GM12878 (cell line): ENCODE data around the gene DTX4. TPM values are rescaled to one million over a fixed set of nuclear protein-coding genes. Genes with fewer than 3 reads are reported as not detected.

Experiments
- CBFB ChIP-seq: IDR thresholded peaks from 2 replicates; pipeline ENCODE4 v1.6.1; 2016; ENCODE audit warnings: antibody characterized with exemption, low read depth
- CTCF ChIP-seq, 3 experiments: IDR thresholded peaks in 2 of 3; conservative IDR thresholded peaks in 1 of 3; 2 replicates each; pipeline ENCODE4 v1.5.1; 2011; ENCODE audit warnings: low read depth in 3 of 3, low read length in 3 of 3, mild to moderate bottlenecking in 3 of 3, control low read depth in 2 of 3, moderate library complexity in 2 of 3, inconsistent platforms in 1 of 3, mixed read lengths in 1 of 3; ENCODE audit not compliant: control insufficient read depth in 2 of 3, insufficient read depth in 1 of 3; ENCODE audit errors: extremely low read depth in 1 of 3
- FOXM1 ChIP-seq: IDR thresholded peaks from 2 replicates; pipeline ENCODE4 v1.6.1; 2012; ENCODE audit warnings: low read depth, mild to moderate bottlenecking, inconsistent platforms, low read length, moderate library complexity
- LARP7 ChIP-seq: fragments of 450-650 bp; IDR thresholded peaks from 2 replicates; pipeline ENCODE4 v1.6.1; 2017; ENCODE audit warnings: mild to moderate bottlenecking
- ZNF274 ChIP-seq: IDR thresholded peaks from one replicate; pipeline ENCODE4 v1.8.0; 2011; ENCODE audit not compliant: insufficient read length, insufficient read depth
- ZNF384 ChIP-seq: IDR thresholded peaks from 2 replicates; pipeline ENCODE4 v1.6.1; 2012; ENCODE audit warnings: low read depth, mild to moderate bottlenecking, low read length, improper control_type of control experiment, borderline replicate concordance
- ZNF687 ChIP-seq: fragments of 450-650 bp; IDR thresholded peaks from 2 replicates; pipeline ENCODE4 v1.6.1; 2017; ENCODE audit warnings: mild to moderate bottlenecking, moderate library complexity
- polyA plus RNA-seq, 11 experiments: library from polyadenylated mRNA; depleted of rRNA in 4 of 11; unstranded in 6 of 11; stranded (reverse) in 5 of 11; fragments of >200 nt; fragmentation: Nextera tagmentation in 4 of 11; fragmentation: Illumina TruSeq in 1 of 11; extraction: Ambion mirVana in 4 of 11; extraction: Trizol in 1 of 11; gene quantifications; 1 replicate in 1 of 11; 2 replicates in 10 of 11; pipeline versions ENCODE4 v1.2.1 to v1.2.3, GENCODE V29; 2011 to 2016; ENCODE audit warnings: inconsistent platforms in 2 of 11, missing spikeins in 2 of 11, low read depth in 1 of 11
- total RNA-seq, 4 experiments: library from RNA; depleted of rRNA in 3 of 4; stranded (reverse); fragments of >200 nt in 3 of 4; fragmentation: Illumina TruSeq in 1 of 4; extraction: Trizol in 1 of 4; gene quantifications; 2 replicates each; pipeline versions ENCODE4 v1.2.1 to v1.2.3, GENCODE V29; 2013 to 2021
- TF ChIP-seq, protein P1 (sequence below): IDR thresholded peaks from 2 replicates; pipeline ENCODE4 v1.6.1; 2011; ENCODE audit warnings: low read depth, mild to moderate bottlenecking, low read length, moderate library complexity, borderline replicate concordance; ENCODE audit errors: extremely low read depth
- TF ChIP-seq, protein P2 (sequence below): fragments of 450-650 bp; IDR thresholded peaks from 2 replicates; pipeline ENCODE4 v1.6.1; 2017; ENCODE audit warnings: mild to moderate bottlenecking

The DTX4 gene
- total and polyA plus RNA-seq, 10 of the 15 experiments (the other 5 are each of a cell fraction or from before 2014, with no cell fraction given), result 3.8 to 25.8 (median 10.5) TPM

GRCh38 chr11:59173964-59174663, 2.2 kb downstream of the DTX4 start (continued):
- TF ChIP-seq, protein P1, sequence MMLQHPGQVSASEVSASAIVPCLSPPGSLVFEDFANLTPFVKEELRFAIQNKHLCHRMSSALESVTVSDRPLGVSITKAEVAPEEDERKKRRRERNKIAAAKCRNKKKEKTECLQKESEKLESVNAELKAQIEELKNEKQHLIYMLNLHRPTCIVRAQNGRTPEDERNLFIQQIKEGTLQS, result no peak
- TF ChIP-seq ZNF274 (no peak), LARP7 (peak; percentile 12; the same call in 1 of the 2 replicates), FOXM1 (no peak), CBFB (0 out of 2 replicates have a peak, but pooled peaks have one; percentile 13), ZNF687 (peak; percentile 63; the same call in 1 of the 2 replicates), ZNF384 (peak; percentile 83), CTCF (IDR thresholded peaks at IDR 0.05 in 2 of 3, conservative IDR thresholded peaks at IDR 0.05 in 1 of 3; ENCODE audit: control insufficient read depth in 2 of 3, extremely low read depth in 1 of 3, insufficient read depth in 1 of 3, low read depth in 3 of 3, low read length in 3 of 3) (no peak)
- TF ChIP-seq, protein P2, sequence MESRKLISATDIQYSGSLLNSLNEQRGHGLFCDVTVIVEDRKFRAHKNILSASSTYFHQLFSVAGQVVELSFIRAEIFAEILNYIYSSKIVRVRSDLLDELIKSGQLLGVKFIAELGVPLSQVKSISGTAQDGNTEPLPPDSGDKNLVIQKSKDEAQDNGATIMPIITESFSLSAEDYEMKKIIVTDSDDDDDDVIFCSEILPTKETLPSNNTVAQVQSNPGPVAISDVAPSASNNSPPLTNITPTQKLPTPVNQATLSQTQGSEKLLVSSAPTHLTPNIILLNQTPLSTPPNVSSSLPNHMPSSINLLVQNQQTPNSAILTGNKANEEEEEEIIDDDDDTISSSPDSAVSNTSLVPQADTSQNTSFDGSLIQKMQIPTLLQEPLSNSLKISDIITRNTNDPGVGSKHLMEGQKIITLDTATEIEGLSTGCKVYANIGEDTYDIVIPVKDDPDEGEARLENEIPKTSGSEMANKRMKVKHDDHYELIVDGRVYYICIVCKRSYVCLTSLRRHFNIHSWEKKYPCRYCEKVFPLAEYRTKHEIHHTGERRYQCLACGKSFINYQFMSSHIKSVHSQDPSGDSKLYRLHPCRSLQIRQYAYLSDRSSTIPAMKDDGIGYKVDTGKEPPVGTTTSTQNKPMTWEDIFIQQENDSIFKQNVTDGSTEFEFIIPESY, result no peak
- TF ChIP-seq, all 136 proteins: peak for 24
